RWPE1 (cell line): ENCODE results near the gene GOLGA7B.

Experiments
- CTCF ChIA-PET: fragments of 350-600 bp; sonication (Branson Sonifier 250); formaldehyde crosslinking; extraction: SDS; loops from one replicate; lab custom pipeline; 2021; lab: Yijun Ruan, JAX
- POLR2A ChIA-PET: fragments of 400-600 bp; formaldehyde crosslinking; extraction: SDS; loops from one replicate; lab custom pipeline; 2020; ENCODE audit warnings: antibody characterized with exemption; ENCODE audit not compliant: low non-redundant PET; lab: Yijun Ruan, JAX
- DNase-seq: peaks from one replicate; pipeline ENCODE4 v3.0.0; 2012; ENCODE audit warnings: low spot score
- H3K27ac ChIP-seq: fragments of 450-650 bp; 2 replicates; pipeline ENCODE4 v1.5.1; 2017
- CTCF ChIP-seq: fragments of 450-650 bp; conservative IDR thresholded peaks from 2 replicates; pipeline ENCODE4 v1.5.1; 2017; ENCODE audit warnings: low read depth, mild to moderate bottlenecking

Gene GOLGA7B

GRCh38 chr10:97861924-97862323 lies 12.3 kb downstream of the GOLGA7B start:
- DNase-seq, result no peak
- ChIA-PET CTCF (interaction anchor here (3.2 kb wide), 1 partner anchor 70 kb away, joined by 18 read pairs; no protein-coding TSS in a partner anchor), POLR2A (no interaction called here)
- H3K27ac ChIP-seq, result no peak overlapping the region
- no peak for TF ChIP-seq CTCF

- no peak overlapping the region for H3K27ac ChIP-seq
- no peak for DNase-seq
- no peak for TF ChIP-seq CTCF
- POLR2A ChIA-PET, result interaction anchor here (0.5 kb wide), 1 partner anchor 14 kb away, joined by 3 read pairs; the partner anchor contains the start of gene GOLGA7B
- CTCF ChIA-PET, result interaction anchor here (0.5 to 3.2 kb wide), 3 partner anchors 71 to 781 kb away, joined by 3 to 18 read pairs (median 3); no protein-coding TSS in a partner anchor
Observed at GRCh38 chr10:97863808-97864207, 14.2 kb downstream of the GOLGA7B start.

- TF ChIP-seq CTCF, result no peak
- no peak for DNase-seq
- H3K27ac ChIP-seq, result no peak overlapping the region
- CTCF ChIA-PET, result interaction anchor here (0.6 kb wide), 1 partner anchor 265 kb away, joined by 7 read pairs; no protein-coding TSS in a partner anchor
- POLR2A ChIA-PET, result no interaction called here
Observed at GRCh38 chr10:97865488-97865887, 15.8 kb downstream of the GOLGA7B start.

GRCh38 chr10:97866524-97867219 lies 17.0 kb downstream of the GOLGA7B start:
- H3K27ac ChIP-seq, result no peak overlapping the region
- POLR2A ChIA-PET, result no interaction called here
- CTCF ChIA-PET, result interaction anchor here (0.8 kb wide), 1 partner anchor 75 kb away, joined by 4 read pairs; no protein-coding TSS in a partner anchor
- no peak for DNase-seq
- no peak for TF ChIP-seq CTCF

GRCh38 chr10:97867220-97867800 lies 17.7 kb downstream of the GOLGA7B start:
- TF ChIP-seq CTCF, result no peak
- no peak for DNase-seq
- H3K27ac ChIP-seq, result no peak overlapping the region
- ChIA-PET CTCF (interaction anchor here (7.7 kb wide), 1 partner anchor 76 kb away, joined by 115 read pairs; no protein-coding TSS in a partner anchor), POLR2A (no interaction called here)

- H3K27ac ChIP-seq, result no peak overlapping the region
- POLR2A ChIA-PET, result no interaction called here
- CTCF ChIA-PET, result interaction anchor here (1.0 to 7.7 kb wide), 8 partner anchors 9 to 82 kb away, joined by 3 to 115 read pairs (median 6); no protein-coding TSS in a partner anchor
- no peak for TF ChIP-seq CTCF
- no peak for DNase-seq
Observed at GRCh38 chr10:97868134-97868685, 18.6 kb downstream of the GOLGA7B start.
